ENCODE measurements around the gene CYB561D1.

The CYB561D1 gene

GRCh38 chr1:109466452-109467300 lies 27.2 kb upstream of the CYB561D1 start, which contains the start of gene SYPL2:
SYPL2 (plus strand) TSS chr1:109466546; CDS start chr1:109466844, 298 bp downstream.
- peaks cover 64% of the 10 kb centered on the region for H3K27me3 ChIP-seq (ENCODE audit: insufficient read depth, poor library complexity, severe bottlenecking)
- no peak for DNase-seq (ENCODE audit: low read depth in 1 of 2, low spot score in 1 of 2)
- no peak within 1 kb of the TSS for H3K27ac ChIP-seq (replicated peaks)
- TF ChIP-seq, protein P1, sequence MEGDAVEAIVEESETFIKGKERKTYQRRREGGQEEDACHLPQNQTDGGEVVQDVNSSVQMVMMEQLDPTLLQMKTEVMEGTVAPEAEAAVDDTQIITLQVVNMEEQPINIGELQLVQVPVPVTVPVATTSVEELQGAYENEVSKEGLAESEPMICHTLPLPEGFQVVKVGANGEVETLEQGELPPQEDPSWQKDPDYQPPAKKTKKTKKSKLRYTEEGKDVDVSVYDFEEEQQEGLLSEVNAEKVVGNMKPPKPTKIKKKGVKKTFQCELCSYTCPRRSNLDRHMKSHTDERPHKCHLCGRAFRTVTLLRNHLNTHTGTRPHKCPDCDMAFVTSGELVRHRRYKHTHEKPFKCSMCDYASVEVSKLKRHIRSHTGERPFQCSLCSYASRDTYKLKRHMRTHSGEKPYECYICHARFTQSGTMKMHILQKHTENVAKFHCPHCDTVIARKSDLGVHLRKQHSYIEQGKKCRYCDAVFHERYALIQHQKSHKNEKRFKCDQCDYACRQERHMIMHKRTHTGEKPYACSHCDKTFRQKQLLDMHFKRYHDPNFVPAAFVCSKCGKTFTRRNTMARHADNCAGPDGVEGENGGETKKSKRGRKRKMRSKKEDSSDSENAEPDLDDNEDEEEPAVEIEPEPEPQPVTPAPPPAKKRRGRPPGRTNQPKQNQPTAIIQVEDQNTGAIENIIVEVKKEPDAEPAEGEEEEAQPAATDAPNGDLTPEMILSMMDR (IDR thresholded peaks at IDR 0.05; ENCODE audit: insufficient read depth, low read length) = no peak
- no peak for TF ChIP-seq REST (IDR thresholded peaks at IDR 0.05; ENCODE audit: insufficient replicate concordance, low read depth)
- TF ChIP-seq GABPA (IDR thresholded peaks at IDR 0.05; ENCODE audit: low read depth) = no peak
- no peak for TF ChIP-seq SPI1 (IDR thresholded peaks at IDR 0.05; ENCODE audit: borderline replicate concordance, low read depth)
- TF ChIP-seq POLR2AphosphoS5 (IDR thresholded peaks at IDR 0.05; ENCODE audit: low read depth) = no peak
- peak within 1 kb of the TSS; percentile 32 for H3K4me3 ChIP-seq (replicated peaks; ENCODE audit: insufficient read depth, low read length)

DNA sequence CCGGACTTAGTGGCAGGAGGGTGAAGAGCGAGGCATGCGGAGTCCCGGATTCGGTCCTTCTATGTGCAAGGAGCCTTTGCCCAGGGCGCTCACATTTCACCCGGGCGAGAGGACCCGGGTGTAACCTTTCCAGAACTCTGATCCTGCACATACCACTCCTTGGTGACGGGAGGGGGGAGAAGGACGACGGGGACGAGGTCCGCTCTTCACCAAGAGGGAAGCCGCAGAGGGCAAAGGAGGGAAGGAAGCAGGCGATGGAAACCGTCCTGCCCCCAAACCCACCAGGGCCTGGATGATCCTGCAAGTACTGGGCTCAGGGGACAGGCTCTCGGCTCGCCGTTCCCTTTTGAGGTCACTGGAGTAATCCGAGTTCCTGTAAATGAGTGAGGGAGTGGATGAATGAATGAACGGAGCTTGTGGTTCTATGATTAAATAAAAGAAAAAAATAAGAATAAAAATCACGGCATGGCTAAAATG lies 26.6 kb upstream of the CYB561D1 start:
- no peak for DNase-seq (ENCODE audit: low read depth in 1 of 2, low spot score in 1 of 2)
- Histone ChIP-seq H3K4me3 (replicated peaks; ENCODE audit: insufficient read depth, low read length) (no peak overlapping the region), H3K27me3 (ENCODE audit: insufficient read depth, poor library complexity, severe bottlenecking) (peaks cover 64% of the 10 kb centered on the region), H3K27ac (replicated peaks) (no peak overlapping the region)
- TF ChIP-seq REST (IDR thresholded peaks at IDR 0.05; ENCODE audit: insufficient replicate concordance, low read depth) = no peak
- TF ChIP-seq, protein P1 (IDR thresholded peaks at IDR 0.05; ENCODE audit: insufficient read depth, low read length) = no peak
- TF ChIP-seq SPI1 (IDR thresholded peaks at IDR 0.05; ENCODE audit: borderline replicate concordance, low read depth) = no peak
- TF ChIP-seq POLR2AphosphoS5 (IDR thresholded peaks at IDR 0.05; ENCODE audit: low read depth) = no peak
- no peak for TF ChIP-seq GABPA (IDR thresholded peaks at IDR 0.05; ENCODE audit: low read depth)

DNA sequence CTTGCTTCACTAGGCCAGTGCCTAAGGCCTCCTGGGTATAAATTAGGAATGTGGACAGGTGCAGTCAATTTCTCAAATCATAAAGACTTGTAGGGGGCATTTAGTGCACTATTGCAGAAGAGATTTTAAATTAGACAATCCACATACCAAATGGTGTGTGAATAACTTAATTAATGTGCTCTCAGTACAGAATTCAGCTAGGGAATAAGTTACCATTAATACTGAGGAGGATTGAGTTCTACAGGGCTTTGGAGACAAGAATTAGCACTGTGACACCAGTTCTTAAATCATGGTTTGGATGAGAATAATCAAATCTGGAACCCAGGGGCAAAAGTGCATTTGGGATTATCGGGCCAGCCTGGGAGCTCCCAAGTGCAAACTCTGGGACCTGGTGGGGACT lies 25.8 kb upstream of the CYB561D1 start:
- Histone ChIP-seq H3K4me3 (replicated peaks; ENCODE audit: insufficient read depth, low read length) (no peak overlapping the region), H3K27me3 (ENCODE audit: insufficient read depth, poor library complexity, severe bottlenecking) (peaks cover 61% of the 10 kb centered on the region), H3K27ac (replicated peaks) (no peak overlapping the region)
- no peak for DNase-seq (ENCODE audit: low read depth in 1 of 2, low spot score in 1 of 2)
- TF ChIP-seq SPI1 (IDR thresholded peaks at IDR 0.05; ENCODE audit: borderline replicate concordance, low read depth) (no peak), GABPA (IDR thresholded peaks at IDR 0.05; ENCODE audit: low read depth) (no peak), REST (IDR thresholded peaks at IDR 0.05; ENCODE audit: insufficient replicate concordance, low read depth) (no peak), POLR2AphosphoS5 (IDR thresholded peaks at IDR 0.05; ENCODE audit: low read depth) (no peak)
- TF ChIP-seq, protein P1 (IDR thresholded peaks at IDR 0.05; ENCODE audit: insufficient read depth, low read length) = no peak

All from HL-60 (cell line).